DND-41 (cell line): Measurements from ENCODE around the gene TLR6.
A peak's percentile ranks its signal among the peaks of the same experiment; 100 is the strongest.

ENCODE experiments used
- ATAC-seq: fragments of 200-7000 bp; cut with Tn5 transposase; 3 replicates; pipeline ENCODE4 v1.9.1; 2021; ENCODE audit warnings: low read depth; ENCODE audit not compliant: insufficient read depth
- DNase-seq: peaks from one replicate; pipeline ENCODE4 v3.0.0-alpha.2; 2020
- H2AFZ ChIP-seq: 2 replicates; pipeline ENCODE4 v1.6.0; 2012; ENCODE audit warnings: low read depth, low read length
- H3K27ac ChIP-seq: 2 replicates; pipeline ENCODE4 v1.5.1; 2012; ENCODE audit warnings: low read length, inconsistent platforms
- H3K27me3 ChIP-seq: fragments of 200-600 bp; sonication (generic); 2 replicates; pipeline ENCODE4 v1.6.0; 2012; ENCODE audit warnings: low read length, mild to moderate bottlenecking, inconsistent platforms; ENCODE audit not compliant: insufficient read depth, poor library complexity
- H3K36me3 ChIP-seq: 2 replicates; pipeline ENCODE4 v1.5.1; 2012; ENCODE audit warnings: low read length, inconsistent platforms; ENCODE audit not compliant: insufficient read depth
- H3K4me1 ChIP-seq: 2 replicates; pipeline ENCODE4 v1.5.1; 2012; ENCODE audit warnings: mild to moderate bottlenecking, low read length; ENCODE audit not compliant: insufficient read depth
- H3K4me2 ChIP-seq: 2 replicates; pipeline ENCODE4 v1.6.0; 2012; ENCODE audit warnings: mild to moderate bottlenecking, moderate library complexity, low read length, inconsistent platforms; ENCODE audit not compliant: insufficient read depth
- H3K4me3 ChIP-seq, 2 experiments: fragments of 200-600 bp in 1 of 2; shearing (Covaris generic) in 1 of 2; 2 replicates each; pipeline ENCODE4 v1.5.1; 2012 to 2016; ENCODE audit warnings: inconsistent platforms in 2 of 2, low read length in 2 of 2, mild to moderate bottlenecking in 2 of 2, low read depth in 1 of 2, moderate library complexity in 1 of 2
- H3K79me2 ChIP-seq: 2 replicates; pipeline ENCODE4 v1.6.0; 2012; ENCODE audit warnings: low read length, inconsistent platforms; ENCODE audit not compliant: insufficient read depth
- H3K9ac ChIP-seq: 2 replicates; pipeline ENCODE4 v1.6.0; 2012; ENCODE audit warnings: low read depth, mild to moderate bottlenecking, inconsistent platforms, low read length, moderate library complexity
- H3K9me3 ChIP-seq: 2 replicates; pipeline ENCODE4 v1.5.1; 2012; ENCODE audit warnings: low read length, moderate library complexity, mild to moderate bottlenecking, inconsistent platforms; ENCODE audit not compliant: insufficient read depth, severe bottlenecking
- H4K20me1 ChIP-seq: 2 replicates; pipeline ENCODE4 v1.6.0; 2012; ENCODE audit warnings: low read length; ENCODE audit not compliant: insufficient read depth
- CTCF ChIP-seq: IDR thresholded peaks from 2 replicates; pipeline ENCODE4 v1.5.1; 2012; ENCODE audit warnings: borderline replicate concordance, low read length, moderate library complexity, mild to moderate bottlenecking; ENCODE audit not compliant: poor library complexity, severe bottlenecking; ENCODE audit errors: extremely low read depth
- EZH2 ChIP-seq: IDR thresholded peaks from 3 replicates; pipeline ENCODE4 v1.6.1; 2012; ENCODE audit warnings: borderline replicate concordance, low read depth, mild to moderate bottlenecking, moderate library complexity, low read length, inconsistent platforms; ENCODE audit not compliant: severe bottlenecking

The TLR6 gene

GRCh38 chr4:38785901-38786402 lies 70.7 kb downstream of the TLR6 start:
- H3K9me3 ChIP-seq: no peaks in the 10 kb centered on the region
- ATAC-seq (peak; percentile 59; the same call in 2 of the 3 replicates), DNase-seq (no peak)
- H3K4me3 ChIP-seq: no peak overlapping the region
- H3K36me3 ChIP-seq: no peaks in the 10 kb centered on the region
- H3K27ac ChIP-seq: no peak overlapping the region
- H3K4me1 ChIP-seq: no peaks in the 10 kb centered on the region
- no peak overlapping the region for H2AFZ ChIP-seq
- no peaks in the 10 kb centered on the region for H3K79me2 ChIP-seq
- no peaks in the 10 kb centered on the region for H3K27me3 ChIP-seq
- H4K20me1 ChIP-seq: no peaks in the 10 kb centered on the region
- no peak for TF ChIP-seq EZH2
- TF ChIP-seq CTCF: no peak
- H3K4me2 ChIP-seq: no peak overlapping the region
- H3K9ac ChIP-seq: no peak overlapping the region

GRCh38 chr4:38785041-38785790 lies 71.4 kb downstream of the TLR6 start:
- Histone ChIP-seq H3K4me2 (no peak overlapping the region), H3K27ac (no peak overlapping the region), H3K4me1 (no peaks in the 10 kb centered on the region), H3K9me3 (no peaks in the 10 kb centered on the region), H3K36me3 (no peaks in the 10 kb centered on the region), H3K27me3 (no peaks in the 10 kb centered on the region), H2AFZ (no peak overlapping the region), H3K9ac (no peak overlapping the region), H3K4me3 (no peak overlapping the region), H3K79me2 (no peaks in the 10 kb centered on the region), H4K20me1 (no peaks in the 10 kb centered on the region)
- DNase-seq (no peak), ATAC-seq (no peak)
- TF ChIP-seq CTCF (no peak), EZH2 (no peak)

DNA sequence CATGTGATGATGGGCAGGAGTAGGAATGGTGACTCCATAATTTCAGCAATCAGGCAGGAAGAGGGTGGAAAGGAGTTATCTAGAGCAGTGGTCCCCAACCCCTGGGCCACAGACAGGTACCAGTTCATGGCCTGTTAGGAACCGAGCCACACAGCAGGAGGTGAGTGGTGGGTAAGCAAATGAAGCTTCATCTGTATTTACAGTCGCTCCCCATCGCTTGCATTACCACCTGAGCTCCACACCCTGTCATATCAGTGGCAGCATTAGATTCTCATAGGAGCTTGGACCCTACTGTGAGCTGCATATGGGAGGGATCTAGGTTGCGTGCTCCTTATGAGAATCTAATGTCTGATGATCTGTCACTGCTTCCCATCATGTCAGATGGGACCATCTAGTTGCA lies 72.5 kb downstream of the TLR6 start:
- DNase-seq (no peak), ATAC-seq (no peak)
- Histone ChIP-seq H3K27ac (no peak overlapping the region), H3K4me3 (no peak overlapping the region), H3K4me2 (no peak overlapping the region), H3K79me2 (no peaks in the 10 kb centered on the region), H2AFZ (no peak overlapping the region), H4K20me1 (no peaks in the 10 kb centered on the region), H3K36me3 (no peaks in the 10 kb centered on the region), H3K27me3 (no peaks in the 10 kb centered on the region), H3K9me3 (no peaks in the 10 kb centered on the region), H3K9ac (no peak overlapping the region), H3K4me1 (no peaks in the 10 kb centered on the region)
- no peak for TF ChIP-seq EZH2
- no peak for TF ChIP-seq CTCF
